Natural killer cell (primary cell): Measurements from ENCODE around the gene SYPL2. TPM values are rescaled to one million over a fixed set of nuclear protein-coding genes. Genes with fewer than 3 reads are reported as not detected.

Source experiments
- ATAC-seq, 3 donors: fragments of 150-1000 bp in 2 of 3; fragments of 200-7000 bp in 1 of 3; cut with Tn5 transposase; 1 replicate in 1 of 3; 2 replicates in 2 of 3; pipeline ENCODE4 v1.10.0; 2021; ENCODE audit warnings: mild to moderate bottlenecking in 2 of 3, moderate library complexity in 2 of 3
- DNase-seq, 2 donors: peaks; one replicate each; pipeline versions ENCODE4 v3.0.0 to v3.0.0-alpha.2; 2013 to 2021; ENCODE audit warnings: mixed read lengths in 1 of 2
- H3K27ac ChIP-seq: one replicate; pipeline ENCODE4 v1.5.1; 2013; ENCODE audit warnings: mild to moderate bottlenecking, low read length
- H3K27me3 ChIP-seq: one replicate; pipeline ENCODE4 v1.6.1; 2013; ENCODE audit warnings: low read length; ENCODE audit not compliant: control insufficient read depth, insufficient read depth
- H3K36me3 ChIP-seq: one replicate; pipeline ENCODE4 v1.6.1; 2013; ENCODE audit warnings: low read length; ENCODE audit not compliant: control insufficient read depth, insufficient read depth
- H3K4me1 ChIP-seq: one replicate; pipeline ENCODE4 v1.6.1; 2013; ENCODE audit warnings: low read length; ENCODE audit not compliant: control insufficient read depth, insufficient read depth
- H3K4me3 ChIP-seq: one replicate; pipeline ENCODE4 v1.5.1; 2013; ENCODE audit warnings: low read length
- H3K9me3 ChIP-seq: one replicate; pipeline ENCODE4 v1.6.1; 2013; ENCODE audit warnings: low read length; ENCODE audit not compliant: control insufficient read depth, insufficient read depth
- H3K27ac Mint-ChIP-seq, 2 donors: one replicate each; pipeline ENCODE4 v1.8.0; 2022; ENCODE audit warnings: mild to moderate bottlenecking in 2 of 2, mixed read lengths in 2 of 2, moderate library complexity in 1 of 2
- H3K27me3 Mint-ChIP-seq, 2 donors: one replicate each; pipeline ENCODE4 v1.8.0; 2022; ENCODE audit warnings: low read depth in 2 of 2, mixed read lengths in 2 of 2
- H3K36me3 Mint-ChIP-seq: one replicate; pipeline ENCODE4 v1.8.0; 2022; ENCODE audit warnings: mixed read lengths
- H3K4me1 Mint-ChIP-seq, 2 donors: one replicate each; pipeline ENCODE4 v1.8.0; 2022; ENCODE audit warnings: mixed read lengths in 2 of 2
- H3K4me3 Mint-ChIP-seq: one replicate; pipeline ENCODE4 v1.8.0; 2022; ENCODE audit warnings: mild to moderate bottlenecking, moderate library complexity, mixed read lengths
- H3K9me3 Mint-ChIP-seq, 2 donors: one replicate each; pipeline ENCODE4 v1.8.0; 2022; ENCODE audit warnings: mixed read lengths in 2 of 2
- WGBS: methylation state at CpG from one replicate; pipeline ENCODE4 v1.1.7; 2013; ENCODE audit warnings: missing lambda C conversion rate; ENCODE audit not compliant: insufficient coverage; 5-methylcytosine and 5-hydroxymethylcytosine counted together
- intact Hi-C: fragments of 100-400 bp; cut with micrococcal nuclease; formaldehyde crosslinking; loops from one replicate; pipeline ENCODE4 v1.14.2; 2022
- total RNA-seq, 4 donors: library from RNA; stranded (reverse); fragments of 120-200 nt in 1 of 4; gene quantifications; one replicate each; pipeline versions ENCODE4 v1.2.3 to v1.2.4, GENCODE V29; 2013 to 2022
- TF ChIP-seq, protein P1 (sequence below): fragments of 200-600 bp; IDR thresholded peaks from one replicate; pipeline ENCODE4 v1.8.0; 2022; ENCODE audit warnings: antibody characterized with exemption

The SYPL2 gene
- total RNA-seq, 3 donors from 2014 or later (not counting 1 experiment from before 2014, with no cell fraction given), result not detected

DNA sequence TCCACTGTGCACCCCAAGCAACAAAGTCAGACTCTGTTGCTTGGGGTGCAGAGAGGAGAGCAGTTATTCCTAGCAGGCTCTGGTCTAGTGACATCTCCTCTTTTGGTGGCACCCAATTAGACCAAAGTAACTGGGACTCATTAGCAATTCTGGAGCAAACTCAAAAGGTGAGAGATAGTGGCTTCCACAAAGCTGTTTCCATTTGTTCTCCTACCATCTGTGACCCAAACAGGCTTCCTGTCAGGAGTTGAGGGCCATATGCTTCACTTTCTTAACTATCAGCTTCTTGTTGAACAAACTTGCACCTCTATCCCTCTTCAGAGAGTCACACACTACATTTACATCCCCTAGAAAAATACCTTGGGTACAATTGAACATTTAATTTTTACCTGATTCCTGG is 15.9 kb downstream of the SYPL2 start:
- TF ChIP-seq, protein P1, sequence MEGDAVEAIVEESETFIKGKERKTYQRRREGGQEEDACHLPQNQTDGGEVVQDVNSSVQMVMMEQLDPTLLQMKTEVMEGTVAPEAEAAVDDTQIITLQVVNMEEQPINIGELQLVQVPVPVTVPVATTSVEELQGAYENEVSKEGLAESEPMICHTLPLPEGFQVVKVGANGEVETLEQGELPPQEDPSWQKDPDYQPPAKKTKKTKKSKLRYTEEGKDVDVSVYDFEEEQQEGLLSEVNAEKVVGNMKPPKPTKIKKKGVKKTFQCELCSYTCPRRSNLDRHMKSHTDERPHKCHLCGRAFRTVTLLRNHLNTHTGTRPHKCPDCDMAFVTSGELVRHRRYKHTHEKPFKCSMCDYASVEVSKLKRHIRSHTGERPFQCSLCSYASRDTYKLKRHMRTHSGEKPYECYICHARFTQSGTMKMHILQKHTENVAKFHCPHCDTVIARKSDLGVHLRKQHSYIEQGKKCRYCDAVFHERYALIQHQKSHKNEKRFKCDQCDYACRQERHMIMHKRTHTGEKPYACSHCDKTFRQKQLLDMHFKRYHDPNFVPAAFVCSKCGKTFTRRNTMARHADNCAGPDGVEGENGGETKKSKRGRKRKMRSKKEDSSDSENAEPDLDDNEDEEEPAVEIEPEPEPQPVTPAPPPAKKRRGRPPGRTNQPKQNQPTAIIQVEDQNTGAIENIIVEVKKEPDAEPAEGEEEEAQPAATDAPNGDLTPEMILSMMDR, result no peak
- Histone ChIP-seq H3K9me3 (no peaks in the 10 kb centered on the region), H3K36me3 (no peaks in the 10 kb centered on the region), H3K27me3 (peaks cover 5% of the 10 kb centered on the region), H3K27ac (no peak overlapping the region), H3K4me3 (no peak overlapping the region), H3K4me1 (peaks cover 22% of the 10 kb centered on the region)
- intact Hi-C loops, result loop anchor here (5.0 kb wide), 1 partner anchor 235 kb away; the partner anchor contains the start of gene CELSR2
- Mint-ChIP-seq H3K27ac (peak overlapping the region in 1 of 2 donors; percentile 83), H3K4me3 (peak overlapping the region; percentile 93), H3K9me3 (no peaks in the 10 kb centered on the region), H3K36me3 (no peaks in the 10 kb centered on the region), H3K27me3 (peaks cover 23 to 28% of the 10 kb centered on the region in 2 donors), H3K4me1 (peaks cover 22 to 24% of the 10 kb centered on the region in 2 donors)
- DNase-seq (no peak), ATAC-seq (no peak)

DNA sequence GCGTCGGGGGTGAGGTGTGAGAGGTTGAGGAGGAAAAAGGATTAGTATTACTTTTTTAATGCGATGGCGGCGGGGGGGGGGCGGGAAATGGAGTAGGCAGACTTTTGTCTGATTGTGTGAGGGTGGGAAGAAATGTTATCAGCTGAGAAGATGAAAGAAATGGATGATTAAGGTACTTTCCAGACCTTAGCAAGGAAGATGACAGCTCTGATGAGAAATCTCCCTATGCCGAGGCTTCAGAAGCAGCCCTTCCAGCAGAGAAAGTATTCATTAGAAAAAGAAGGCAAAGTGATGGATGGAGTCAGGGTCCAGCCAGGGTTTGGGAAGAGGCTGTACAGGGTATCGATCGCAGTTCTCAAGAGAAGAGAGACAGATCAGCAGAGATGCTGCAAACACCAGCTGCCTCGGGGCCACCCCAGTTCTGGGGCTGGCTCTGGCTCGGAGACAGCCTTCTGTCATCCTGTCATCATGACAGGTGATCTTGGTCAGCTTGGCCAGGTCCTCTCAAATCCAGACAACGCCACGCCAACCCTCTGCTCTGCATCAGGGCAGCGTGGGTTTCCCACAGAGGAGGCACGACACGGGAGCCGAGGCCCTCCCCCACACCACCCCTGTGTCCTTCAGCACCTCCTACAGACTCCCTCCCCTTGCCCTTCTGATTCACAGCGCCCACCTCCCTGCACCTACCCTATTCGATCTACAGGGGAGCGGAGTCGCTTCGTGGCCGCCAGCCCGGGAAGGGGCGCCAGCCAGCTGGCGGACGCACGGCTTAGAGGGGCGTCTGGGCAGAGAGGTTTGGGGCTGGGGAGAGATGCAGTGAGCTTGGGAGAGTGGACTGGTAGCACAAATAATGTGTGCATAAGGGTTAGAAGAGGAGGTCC is 16.7 kb downstream of the SYPL2 start:
- Mint-ChIP-seq H3K4me1 (peaks cover 22 to 24% of the 10 kb centered on the region in 2 donors), H3K9me3 (no peaks in the 10 kb centered on the region), H3K4me3 (peak overlapping the region; percentile 93), H3K36me3 (no peaks in the 10 kb centered on the region), H3K27me3 (peaks cover 22 to 28% of the 10 kb centered on the region in 2 donors), H3K27ac (peak overlapping the region; percentile 83 to 87)
- H3K9me3 ChIP-seq, result no peaks in the 10 kb centered on the region
- peak; percentile 22 to 31 (median 23) for ATAC-seq
- H3K27ac ChIP-seq, result peak overlapping the region; percentile 37
- peak overlapping the region; percentile 48 for H3K4me3 ChIP-seq
- intact Hi-C loops, result loop anchor here (1.0 to 5.0 kb wide), 4 partner anchors 11 to 236 kb away; partner anchors contain the start of genes CELSR2, CYB561D1, PSMA5 and SYPL2
- H3K4me1 ChIP-seq, result peaks cover 17% of the 10 kb centered on the region
- H3K27me3 ChIP-seq, result peaks cover 1% of the 10 kb centered on the region
- H3K36me3 ChIP-seq, result no peaks in the 10 kb centered on the region
- 7% methylated on average over 22 of the region's 29 CpGs for WGBS
- TF ChIP-seq, protein P1, result no peak
- peak; percentile 33 to 71 for DNase-seq

DNA sequence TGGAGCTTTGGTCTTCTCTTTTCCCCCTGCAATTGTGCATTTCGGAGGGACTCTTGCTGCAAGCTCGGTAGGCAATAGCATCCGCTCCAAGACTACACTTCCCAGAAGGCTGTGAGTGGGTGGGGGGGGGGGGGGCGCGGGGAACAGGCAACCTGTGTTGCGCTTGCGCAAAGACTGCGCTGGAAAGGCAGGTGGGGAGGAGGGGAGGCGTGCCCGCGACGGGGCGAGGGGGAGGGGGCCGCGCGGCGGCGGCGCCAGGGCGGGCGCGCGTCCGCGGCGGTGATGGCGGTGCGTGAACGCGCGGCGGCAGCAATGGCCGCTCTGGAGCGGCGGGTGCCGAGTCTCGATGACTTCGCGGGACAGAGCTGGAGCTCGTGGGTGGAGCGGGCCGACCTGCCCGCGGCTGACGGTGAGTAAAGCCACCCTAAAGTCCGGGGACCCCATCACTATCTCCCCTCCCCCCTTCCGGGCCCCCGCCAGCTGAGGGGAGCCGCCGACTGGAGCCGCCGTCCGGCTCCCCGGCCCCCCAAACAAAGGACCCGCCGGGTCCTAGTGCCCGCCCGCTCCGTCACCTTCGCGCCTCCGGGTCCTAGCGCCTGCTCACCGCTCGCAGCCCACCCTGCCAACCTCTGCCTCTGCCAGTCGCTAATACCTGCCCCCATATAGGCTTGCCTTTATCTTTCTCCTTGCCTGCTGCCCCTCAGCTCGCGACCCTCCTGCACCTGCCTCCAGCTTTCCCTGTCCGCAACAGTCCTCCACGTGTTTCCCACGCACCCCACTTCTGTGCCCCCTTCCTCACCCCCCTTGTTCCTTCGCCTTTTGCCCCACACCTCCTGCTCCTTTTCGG is 17.5 kb downstream of the SYPL2 start, which contains the start of gene ATXN7L2:
Gene ATXN7L2 (plus strand): TSS at position 234 of the 847 bp plus-strand sequence. CDS start 49 bp downstream, at position 283.
- Mint-ChIP-seq H3K27ac (peak within 1 kb of the TSS; percentile 83 to 87), H3K4me1 (peaks cover 22 to 24% of the 10 kb centered on the region in 2 donors), H3K4me3 (peak within 1 kb of the TSS; percentile 93), H3K36me3 (no peaks in the 10 kb centered on the region), H3K9me3 (no peaks in the 10 kb centered on the region), H3K27me3 (peaks cover 14 to 20% of the 10 kb centered on the region in 2 donors)
- no peaks in the 10 kb centered on the region for H3K27me3 ChIP-seq
- H3K36me3 ChIP-seq, result no peaks in the 10 kb centered on the region
- peak; percentile 88 to 97 for DNase-seq
- TF ChIP-seq, protein P1, result no peak
- peak; percentile 83 to 93 (median 85) for ATAC-seq
- H3K27ac ChIP-seq, result peak within 1 kb of the TSS; percentile 96
- peak within 1 kb of the TSS; percentile 52 for H3K4me3 ChIP-seq
- intact Hi-C loops, result loop anchor here (1.0 to 5.0 kb wide), 4 partner anchors 10 to 237 kb away; partner anchors contain the start of genes CELSR2, CYB561D1, PSMA5 and SYPL2
- H3K4me1 ChIP-seq, result peaks cover 17% of the 10 kb centered on the region
- H3K9me3 ChIP-seq, result no peaks in the 10 kb centered on the region
- WGBS, result under 1% methylated on average over 68 of the region's 73 CpGs
